BE2C (cell line): ENCODE measurements around the gene EP400.
"Not testable (repeated sequence)": the region's sequence is repeated elsewhere in the genome, so short reads cannot be mapped to it uniquely, and the experiment has no call there.

Experiments
- DNase-seq: peaks from one replicate; pipeline ENCODE4 v3.0.0-alpha.2; 2020
- H3K27me3 ChIP-seq: fragments of 250-450 bp; sonication (Bioruptor Pico); 2 replicates; pipeline ENCODE4 v1.5.1; 2020; ENCODE audit warnings: mild to moderate bottlenecking
- H3K36me3 ChIP-seq: fragments of 250-450 bp; sonication (Bioruptor Pico); 2 replicates; pipeline ENCODE4 v1.5.1; 2020; ENCODE audit warnings: mild to moderate bottlenecking
- H3K4me1 ChIP-seq: fragments of 250-450 bp; sonication (Bioruptor Pico); 2 replicates; pipeline ENCODE4 v1.5.1; 2020
- H3K4me3 ChIP-seq: 2 replicates; pipeline ENCODE4 v1.5.1; 2011; ENCODE audit warnings: low read depth, low read length
- H3K9me3 ChIP-seq: fragments of 250-450 bp; sonication (Bioruptor Pico); 2 replicates; pipeline ENCODE4 v1.5.1; 2020
- CTCF ChIP-seq: IDR thresholded peaks from 2 replicates; pipeline ENCODE4 v1.5.1; 2012; ENCODE audit warnings: mild to moderate bottlenecking, low read depth, low read length

The EP400 gene

DNA sequence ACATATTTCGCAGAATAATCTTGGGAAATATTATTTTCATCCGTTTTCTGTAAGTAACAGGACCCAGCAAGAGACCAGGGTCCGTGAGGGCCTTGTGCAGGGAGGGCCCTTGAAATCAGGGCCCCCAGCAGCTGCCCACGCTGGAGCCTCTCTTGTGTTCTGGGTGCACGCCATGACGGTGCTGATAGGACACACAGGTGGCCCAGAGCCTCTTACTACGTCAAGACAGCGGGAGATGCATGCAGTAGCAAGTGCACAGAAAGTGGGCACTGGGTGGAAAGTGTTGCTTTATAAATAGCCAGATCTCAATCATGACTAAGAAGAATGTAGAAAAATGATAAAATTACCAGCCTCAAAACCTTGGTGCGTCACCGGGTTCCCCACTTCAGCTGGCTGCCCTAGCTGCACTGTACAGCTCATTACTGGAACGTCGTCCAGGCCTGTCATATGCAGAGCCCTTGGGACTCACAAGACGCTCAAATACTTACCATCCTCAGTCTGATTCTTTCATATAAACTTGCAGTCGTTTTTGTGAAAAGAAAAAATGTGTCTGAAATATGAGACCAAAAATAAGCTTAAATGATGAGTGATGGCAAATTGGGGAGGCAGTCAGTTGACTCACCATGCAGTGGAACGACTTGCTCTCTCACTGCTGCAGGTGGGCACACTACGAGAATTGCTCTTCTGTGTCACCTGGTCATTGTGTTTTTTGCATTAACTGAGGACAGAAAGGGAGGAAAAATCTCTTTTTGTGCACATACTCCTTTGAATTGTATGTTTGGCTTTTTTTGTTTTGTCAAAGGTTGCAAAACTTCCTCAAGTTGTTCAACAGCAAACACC lies 126.2 kb downstream of the EP400 start:
- no peak for TF ChIP-seq CTCF
- H3K36me3 ChIP-seq, result peaks cover 26% of the 10 kb centered on the region
- no peak for DNase-seq

GRCh38 chr12:132076711-132077110 lies 127.0 kb downstream of the EP400 start:
- no peak for TF ChIP-seq CTCF
- H3K9me3 ChIP-seq, result no peaks in the 10 kb centered on the region
- H3K4me3 ChIP-seq, result no peak overlapping the region
- no peak for DNase-seq
- no peaks in the 10 kb centered on the region for H3K4me1 ChIP-seq
- H3K27me3 ChIP-seq, result no peaks in the 10 kb centered on the region
- peaks cover 23% of the 10 kb centered on the region for H3K36me3 ChIP-seq

More for the DNA sequence above, 126.2 kb downstream of the EP400 start:
- Histone ChIP-seq H3K4me1 (no peaks in the 10 kb centered on the region), H3K9me3 (no peaks in the 10 kb centered on the region), H3K4me3 (no peak overlapping the region), H3K27me3 (no peaks in the 10 kb centered on the region)

GRCh38 chr12:132077322-132078100 lies 127.8 kb downstream of the EP400 start:
- H3K9me3 ChIP-seq, result no peaks in the 10 kb centered on the region
- no peaks in the 10 kb centered on the region for H3K4me1 ChIP-seq
- no peaks in the 10 kb centered on the region for H3K27me3 ChIP-seq
- peaks cover 23% of the 10 kb centered on the region for H3K36me3 ChIP-seq
- no peak for TF ChIP-seq CTCF
- no peak overlapping the region for H3K4me3 ChIP-seq
- no peak for DNase-seq

DNA sequence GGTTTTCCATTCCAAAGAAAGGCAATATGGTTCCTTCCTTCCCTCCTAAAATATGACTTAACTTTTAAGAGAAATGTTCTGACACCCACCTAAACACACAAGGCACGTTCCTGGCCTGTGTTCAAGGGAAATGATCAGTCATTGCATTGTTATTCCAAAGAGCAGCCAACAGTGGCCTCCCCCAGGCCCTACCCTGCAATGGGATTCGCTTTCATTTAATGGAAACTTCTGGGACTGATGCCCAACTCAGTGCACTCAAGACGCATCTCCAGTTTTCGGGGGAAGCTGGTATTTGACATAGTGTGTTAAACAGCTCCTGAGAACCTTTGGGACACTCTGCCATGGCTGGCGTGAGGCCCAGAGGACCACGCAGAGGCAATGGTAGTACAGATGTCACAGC lies 128.4 kb downstream of the EP400 start:
- Histone ChIP-seq H3K4me3 (no peak overlapping the region), H3K27me3 (no peaks in the 10 kb centered on the region), H3K4me1 (no peaks in the 10 kb centered on the region), H3K36me3 (peaks cover 23% of the 10 kb centered on the region), H3K9me3 (no peaks in the 10 kb centered on the region)
- DNase-seq, result no peak
- TF ChIP-seq CTCF, result no peak

- no peak for DNase-seq
- no peak for TF ChIP-seq CTCF
- no peaks in the 10 kb centered on the region for H3K9me3 ChIP-seq
- H3K36me3 ChIP-seq, result peaks cover 23% of the 10 kb centered on the region
- no peaks in the 10 kb centered on the region for H3K27me3 ChIP-seq
- no peak overlapping the region for H3K4me3 ChIP-seq
- no peaks in the 10 kb centered on the region for H3K4me1 ChIP-seq
These were observed 129.5 kb downstream of the EP400 start for GRCh38 chr12:132079200-132079599.

DNA sequence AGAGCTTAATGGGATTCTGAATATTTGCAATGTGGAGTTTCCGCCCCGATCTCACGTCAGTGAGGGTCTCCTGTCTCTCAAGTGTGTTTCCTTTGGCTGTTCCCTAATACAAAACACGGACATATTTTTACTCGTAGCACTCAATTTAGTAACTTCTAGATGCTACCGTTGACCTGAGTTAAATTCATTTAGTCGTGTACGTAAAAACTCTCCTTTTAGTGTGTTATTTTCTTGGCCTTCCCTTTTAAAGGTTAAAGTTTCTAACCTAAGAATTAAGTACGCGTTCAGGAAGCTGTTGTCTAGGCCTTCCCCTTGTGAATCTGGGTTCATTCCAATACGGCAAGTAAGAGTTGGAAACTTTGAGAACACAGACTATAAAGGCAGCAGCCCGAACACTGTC lies 130.0 kb downstream of the EP400 start:
- DNase-seq, result no peak
- Histone ChIP-seq H3K9me3 (no peaks in the 10 kb centered on the region), H3K4me1 (no peaks in the 10 kb centered on the region), H3K4me3 (no peak overlapping the region), H3K27me3 (no peaks in the 10 kb centered on the region), H3K36me3 (peaks cover 25% of the 10 kb centered on the region)
- TF ChIP-seq CTCF, result no peak

DNA sequence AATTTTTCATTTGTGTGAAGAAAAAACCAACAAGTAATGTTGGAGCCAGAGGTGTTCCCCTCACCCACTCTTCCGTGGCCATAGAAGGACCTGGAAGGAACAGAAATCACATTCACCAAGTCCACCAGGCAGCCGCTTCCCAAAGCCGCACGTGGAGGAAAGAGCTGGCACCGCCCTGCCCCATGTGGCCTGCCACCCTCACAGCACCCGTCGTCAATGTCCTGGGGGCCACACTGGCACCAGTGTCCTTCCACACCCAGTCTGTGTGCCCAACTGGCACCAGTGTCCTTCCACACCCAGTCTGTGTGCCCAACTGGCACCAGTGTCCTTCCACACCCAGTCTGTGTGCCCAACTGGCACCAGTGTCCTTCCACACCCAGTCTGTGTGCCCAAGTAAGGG lies 130.8 kb downstream of the EP400 start:
- not testable (repeated sequence) for H3K9me3 ChIP-seq, H3K4me3 ChIP-seq, H3K27me3 ChIP-seq, H3K4me1 ChIP-seq, DNase-seq
- H3K36me3 ChIP-seq, result peaks cover 22% of the 10 kb centered on the region
